GM23338 (cell line): Measurements from ENCODE around the gene PIM3.

Source experiments
- CREB1 ChIP-seq: fragments of 250-450 bp; sonication (Bioruptor Pico); IDR thresholded peaks from 2 replicates; pipeline ENCODE4 v1.5.0; 2020; ENCODE audit warnings: low read depth, mild to moderate bottlenecking, moderate library complexity
- EZH2 ChIP-seq: fragments of 200-600 bp; sonication (generic); IDR thresholded peaks from one replicate; pipeline ENCODE4 v1.8.0; 2017; ENCODE audit warnings: antibody characterized with exemption, mild to moderate bottlenecking, low read depth; ENCODE audit not compliant: unreplicated experiment
- EZH2phosphoT487 ChIP-seq: fragments of 200-600 bp; sonication (generic); IDR thresholded peaks from one replicate; pipeline ENCODE4 v1.8.1; 2018; ENCODE audit warnings: antibody characterized with exemption; ENCODE audit not compliant: unreplicated experiment
- JUNB ChIP-seq: IDR thresholded peaks from one replicate; pipeline ENCODE4 v1.6.1; 2016; ENCODE audit warnings: antibody characterized with exemption; ENCODE audit not compliant: unreplicated experiment
- NANOG ChIP-seq: IDR thresholded peaks from 2 replicates; pipeline ENCODE4 v1.6.1; 2016; ENCODE audit warnings: antibody characterized with exemption, borderline replicate concordance
- POLR2AphosphoS5 ChIP-seq: IDR thresholded peaks from 2 replicates; pipeline ENCODE4 v1.6.1; 2016; ENCODE audit warnings: antibody characterized with exemption, low read depth
- STAT1 ChIP-seq: IDR thresholded peaks from one replicate; pipeline ENCODE4 v1.6.1; 2016; ENCODE audit warnings: antibody characterized with exemption; ENCODE audit not compliant: unreplicated experiment
- ZNF114 ChIP-seq: fragments of 250-450 bp; sonication (Bioruptor Pico); IDR thresholded peaks from 2 replicates; pipeline ENCODE4 v1.5.0; 2020; ENCODE audit warnings: mild to moderate bottlenecking, moderate library complexity
- ZNF331 ChIP-seq: fragments of 250-450 bp; sonication (Bioruptor Pico); IDR thresholded peaks from 2 replicates; pipeline ENCODE4 v1.5.0; 2020; ENCODE audit warnings: low read depth, mild to moderate bottlenecking, moderate library complexity
- TF ChIP-seq, protein P1 (sequence below), 2 experiments: fragments of 200-600 bp in 1 of 2; sonication (generic) in 1 of 2; conservative IDR thresholded peaks; 2 replicates each; pipeline versions ENCODE4 v1.5.1 to v1.6.1; 2016 to 2017; ENCODE audit warnings: antibody characterized with exemption in 2 of 2, low read depth in 2 of 2, mild to moderate bottlenecking in 2 of 2, moderate library complexity in 1 of 2
- TF ChIP-seq, protein P2 (sequence below): IDR thresholded peaks from one replicate; pipeline ENCODE4 v1.6.1; 2018; ENCODE audit warnings: antibody characterized with exemption; ENCODE audit not compliant: unreplicated experiment

DNA sequence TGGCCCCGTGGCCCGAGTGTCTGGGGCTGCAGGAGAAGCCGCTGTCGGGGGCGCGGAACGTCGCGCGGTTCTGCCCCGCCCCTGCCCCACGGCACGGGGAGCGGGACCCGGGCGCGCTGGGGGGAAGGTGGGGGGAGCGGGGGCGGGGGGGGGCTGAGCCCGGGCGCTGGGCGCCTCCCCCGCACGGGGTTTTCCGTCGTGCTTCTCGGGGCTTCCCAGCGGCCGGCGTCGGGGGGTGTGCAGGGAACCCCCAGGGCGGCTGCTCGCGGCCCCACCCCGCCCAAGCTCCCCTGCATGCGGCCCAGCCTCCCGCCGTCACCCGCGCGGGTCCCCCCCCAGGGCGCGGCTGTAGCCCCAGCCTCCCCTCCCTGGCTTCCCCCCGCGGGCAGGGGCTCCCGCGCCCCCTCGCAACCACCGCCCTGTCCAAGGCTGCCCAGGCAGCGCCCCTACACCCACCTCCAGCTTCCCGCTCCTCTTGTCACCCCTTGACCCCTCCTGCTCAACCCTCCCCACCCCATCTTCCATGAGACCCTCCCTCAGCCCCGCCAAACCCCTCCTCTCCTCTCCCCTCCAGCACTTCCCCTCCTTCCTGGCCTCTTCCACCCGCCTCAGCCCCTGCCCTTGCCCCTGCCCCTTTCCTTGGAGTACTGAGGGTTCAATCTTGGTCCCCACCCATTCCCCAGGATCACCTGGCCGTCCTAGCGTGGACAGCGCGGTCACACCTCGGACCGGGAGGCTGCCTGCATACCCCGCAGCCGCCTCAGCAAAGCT, 50.3 kb downstream of the PIM3 start:
- TF ChIP-seq, protein P1, sequence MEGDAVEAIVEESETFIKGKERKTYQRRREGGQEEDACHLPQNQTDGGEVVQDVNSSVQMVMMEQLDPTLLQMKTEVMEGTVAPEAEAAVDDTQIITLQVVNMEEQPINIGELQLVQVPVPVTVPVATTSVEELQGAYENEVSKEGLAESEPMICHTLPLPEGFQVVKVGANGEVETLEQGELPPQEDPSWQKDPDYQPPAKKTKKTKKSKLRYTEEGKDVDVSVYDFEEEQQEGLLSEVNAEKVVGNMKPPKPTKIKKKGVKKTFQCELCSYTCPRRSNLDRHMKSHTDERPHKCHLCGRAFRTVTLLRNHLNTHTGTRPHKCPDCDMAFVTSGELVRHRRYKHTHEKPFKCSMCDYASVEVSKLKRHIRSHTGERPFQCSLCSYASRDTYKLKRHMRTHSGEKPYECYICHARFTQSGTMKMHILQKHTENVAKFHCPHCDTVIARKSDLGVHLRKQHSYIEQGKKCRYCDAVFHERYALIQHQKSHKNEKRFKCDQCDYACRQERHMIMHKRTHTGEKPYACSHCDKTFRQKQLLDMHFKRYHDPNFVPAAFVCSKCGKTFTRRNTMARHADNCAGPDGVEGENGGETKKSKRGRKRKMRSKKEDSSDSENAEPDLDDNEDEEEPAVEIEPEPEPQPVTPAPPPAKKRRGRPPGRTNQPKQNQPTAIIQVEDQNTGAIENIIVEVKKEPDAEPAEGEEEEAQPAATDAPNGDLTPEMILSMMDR (conservative IDR thresholded peaks at IDR 0.05; ENCODE audit: low read depth in 2 of 2), result no peak
- TF ChIP-seq STAT1 (no peak), EZH2phosphoT487 (no peak), EZH2 (peak; percentile 68), POLR2AphosphoS5 (no peak), NANOG (no peak), JUNB (no peak), CREB1 (no peak), ZNF331 (no peak), ZNF114 (CRISPR knock-in tag) (no peak)
- TF ChIP-seq, protein P2, sequence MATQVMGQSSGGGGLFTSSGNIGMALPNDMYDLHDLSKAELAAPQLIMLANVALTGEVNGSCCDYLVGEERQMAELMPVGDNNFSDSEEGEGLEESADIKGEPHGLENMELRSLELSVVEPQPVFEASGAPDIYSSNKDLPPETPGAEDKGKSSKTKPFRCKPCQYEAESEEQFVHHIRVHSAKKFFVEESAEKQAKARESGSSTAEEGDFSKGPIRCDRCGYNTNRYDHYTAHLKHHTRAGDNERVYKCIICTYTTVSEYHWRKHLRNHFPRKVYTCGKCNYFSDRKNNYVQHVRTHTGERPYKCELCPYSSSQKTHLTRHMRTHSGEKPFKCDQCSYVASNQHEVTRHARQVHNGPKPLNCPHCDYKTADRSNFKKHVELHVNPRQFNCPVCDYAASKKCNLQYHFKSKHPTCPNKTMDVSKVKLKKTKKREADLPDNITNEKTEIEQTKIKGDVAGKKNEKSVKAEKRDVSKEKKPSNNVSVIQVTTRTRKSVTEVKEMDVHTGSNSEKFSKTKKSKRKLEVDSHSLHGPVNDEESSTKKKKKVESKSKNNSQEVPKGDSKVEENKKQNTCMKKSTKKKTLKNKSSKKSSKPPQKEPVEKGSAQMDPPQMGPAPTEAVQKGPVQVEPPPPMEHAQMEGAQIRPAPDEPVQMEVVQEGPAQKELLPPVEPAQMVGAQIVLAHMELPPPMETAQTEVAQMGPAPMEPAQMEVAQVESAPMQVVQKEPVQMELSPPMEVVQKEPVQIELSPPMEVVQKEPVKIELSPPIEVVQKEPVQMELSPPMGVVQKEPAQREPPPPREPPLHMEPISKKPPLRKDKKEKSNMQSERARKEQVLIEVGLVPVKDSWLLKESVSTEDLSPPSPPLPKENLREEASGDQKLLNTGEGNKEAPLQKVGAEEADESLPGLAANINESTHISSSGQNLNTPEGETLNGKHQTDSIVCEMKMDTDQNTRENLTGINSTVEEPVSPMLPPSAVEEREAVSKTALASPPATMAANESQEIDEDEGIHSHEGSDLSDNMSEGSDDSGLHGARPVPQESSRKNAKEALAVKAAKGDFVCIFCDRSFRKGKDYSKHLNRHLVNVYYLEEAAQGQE, result no peak
